ENCODE measurements around the gene SASH3.

Gene SASH3

DNA sequence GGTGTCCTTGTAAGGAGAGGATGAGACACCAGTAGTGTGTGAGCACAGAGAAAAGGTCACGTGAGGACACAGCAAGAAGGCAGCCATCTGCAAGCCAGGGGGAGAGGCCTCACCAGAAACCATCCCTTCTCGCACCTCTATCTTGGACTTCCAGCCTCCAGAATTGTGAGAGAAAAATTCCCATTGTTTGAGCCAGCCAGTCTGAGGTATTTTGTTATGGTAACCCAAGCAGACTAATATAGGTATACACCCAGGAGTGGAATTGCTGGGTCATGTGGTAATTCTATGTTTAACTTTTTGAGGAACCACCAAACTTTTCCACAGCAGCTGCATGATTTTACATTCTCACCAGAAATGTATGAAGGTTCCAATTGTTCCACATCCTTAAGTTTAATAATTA is 38.4 kb downstream of the SASH3 start:
- DNase-seq = no peak

DNA sequence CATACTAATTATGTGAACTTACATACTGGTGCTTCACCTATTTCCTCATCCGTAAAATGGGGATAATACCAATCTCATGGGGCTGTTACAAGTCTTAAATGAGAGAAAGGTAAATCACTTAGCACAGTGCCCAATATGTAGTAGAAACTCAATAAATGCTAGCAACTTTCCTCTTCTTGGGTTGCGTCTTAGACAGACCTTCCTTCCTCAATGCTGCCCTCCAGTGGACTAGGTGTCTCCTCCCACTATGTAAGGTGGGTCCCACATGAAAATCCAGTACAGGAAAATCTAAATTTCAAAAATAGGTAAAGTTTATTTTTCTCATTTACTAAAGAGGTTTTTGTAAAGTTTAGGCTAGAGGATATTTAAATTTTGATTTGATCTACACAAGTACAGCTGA is 43.4 kb downstream of the SASH3 start:
- peak; percentile 51 for DNase-seq

DNA sequence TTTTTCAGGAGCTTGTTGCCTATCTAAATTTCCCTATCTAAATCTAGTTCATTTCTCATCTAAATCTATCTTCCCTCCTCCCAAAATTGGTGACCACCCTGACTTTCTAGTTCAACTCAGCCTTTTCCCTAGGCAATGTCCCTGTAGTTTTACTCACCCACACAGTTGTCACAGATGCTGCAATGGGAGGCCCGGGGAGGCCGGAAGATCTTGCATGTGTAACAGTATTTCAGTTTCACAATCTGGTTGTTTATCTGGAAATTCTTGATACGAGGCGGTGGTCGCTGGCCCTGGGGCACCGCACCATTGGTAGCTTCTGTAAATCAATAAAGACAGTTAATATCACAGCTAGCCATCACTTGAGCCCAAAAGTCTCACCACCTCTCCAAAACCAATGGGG is 43.8 kb downstream of the SASH3 start:
- DNase-seq = no peak

DNA sequence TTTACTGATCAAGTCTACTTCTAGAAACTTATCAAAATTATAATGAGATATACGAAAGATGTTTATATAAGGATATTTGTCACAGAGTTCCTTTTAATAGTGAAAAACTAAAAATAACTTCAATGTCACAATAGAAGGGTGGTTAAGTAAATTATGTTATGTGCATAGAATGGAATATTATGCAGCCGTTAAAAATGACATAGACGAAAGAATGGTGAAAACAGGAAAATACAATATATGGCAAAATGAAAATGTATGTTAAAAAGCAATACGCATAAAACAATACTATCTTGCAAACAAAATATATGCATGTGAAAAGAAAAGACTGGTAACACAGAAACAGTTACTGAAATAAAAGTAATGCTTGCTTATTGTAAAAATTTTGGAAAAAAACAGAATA is 44.9 kb downstream of the SASH3 start:
- no peak for DNase-seq

DNA sequence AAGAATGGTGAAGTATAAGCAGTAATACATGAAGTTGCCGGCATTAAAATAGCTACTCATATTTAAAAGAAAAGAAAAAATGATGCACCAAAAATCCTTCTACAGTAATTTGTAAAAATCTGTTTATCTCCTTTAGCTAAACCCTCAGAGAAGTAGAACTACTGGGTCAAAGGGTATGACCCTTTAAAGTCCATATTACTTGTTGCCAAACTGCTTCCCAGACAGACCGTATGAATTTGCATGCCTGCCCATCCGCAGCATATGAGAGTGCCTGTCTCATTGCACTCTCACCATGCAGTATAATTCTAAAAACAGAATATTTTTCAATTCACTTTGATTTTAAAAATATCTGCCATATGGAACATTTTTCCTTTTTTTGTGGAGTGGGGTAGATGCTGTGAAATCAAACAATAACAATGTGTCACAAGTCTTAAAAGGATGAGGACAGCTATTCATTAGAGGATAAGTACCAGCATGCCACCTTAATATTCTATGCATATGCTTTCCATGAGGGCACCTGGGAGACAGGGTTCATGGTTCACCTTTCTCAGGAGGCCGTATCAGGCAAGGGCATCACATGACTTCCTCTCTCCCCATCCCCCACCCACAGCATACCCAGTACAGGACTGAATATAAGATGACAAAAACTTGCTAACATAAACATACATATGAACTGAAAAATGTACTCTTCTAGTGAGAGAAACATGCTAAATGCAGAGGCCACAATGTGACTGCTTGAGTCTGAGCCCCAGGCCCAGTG is 46.2 kb downstream of the SASH3 start:
- peak; percentile 6 for DNase-seq

DNA sequence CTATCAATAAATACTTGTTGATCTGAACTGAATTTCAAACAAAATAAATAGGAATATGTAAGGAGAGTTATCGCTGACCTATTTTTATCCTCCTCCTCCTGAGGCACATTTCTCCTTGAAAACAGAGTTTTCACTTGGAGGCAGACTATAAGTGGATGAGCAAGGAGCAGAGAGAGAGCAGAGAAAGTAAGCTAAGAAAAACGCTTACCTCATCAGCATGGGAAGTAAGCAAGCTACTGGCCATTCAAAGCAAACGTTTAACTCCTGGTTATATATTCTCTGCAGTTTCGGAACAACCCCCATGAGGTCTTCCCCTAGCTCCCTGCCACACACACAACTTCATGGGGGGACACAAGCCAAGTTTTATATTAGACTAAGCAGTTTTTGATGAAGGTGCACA is 50.7 kb downstream of the SASH3 start:
- DNase-seq = no peak

DNA sequence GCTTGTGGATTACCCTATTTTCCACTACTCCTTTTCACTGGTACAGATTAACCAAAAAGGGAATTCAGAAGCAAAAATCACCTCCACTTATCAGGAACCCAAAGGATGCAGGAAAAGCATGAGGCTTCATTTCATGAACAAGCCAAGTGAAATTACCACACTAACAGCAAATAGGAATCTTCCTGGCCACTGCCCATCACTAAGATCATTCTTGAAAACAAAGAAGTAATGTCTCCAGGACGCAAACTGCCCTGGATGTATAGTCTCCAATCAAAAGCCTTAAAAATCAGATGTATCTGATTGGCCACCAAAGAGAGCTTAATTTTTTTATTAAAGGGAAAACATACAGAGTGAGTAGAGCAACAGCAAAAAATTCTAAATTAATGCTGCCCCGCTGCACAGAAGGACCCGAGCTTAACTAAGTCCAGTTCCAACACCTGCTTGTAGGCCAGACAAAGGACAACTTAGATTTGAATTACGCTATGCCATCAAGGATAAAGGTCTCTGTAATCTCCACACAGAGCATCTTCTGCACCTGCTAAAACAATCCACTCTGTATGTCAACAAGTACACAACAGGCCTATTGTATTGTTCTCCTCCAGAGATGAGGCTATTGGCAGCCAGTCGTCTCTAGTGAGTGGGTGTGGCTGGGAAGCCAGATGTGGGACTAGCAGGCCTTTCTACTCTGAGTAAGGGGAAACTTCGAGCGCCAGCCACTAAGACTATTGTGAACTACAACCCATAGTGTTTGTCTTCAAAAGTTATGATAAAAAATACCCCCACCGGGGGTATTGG is 51.5 kb downstream of the SASH3 start:
- no peak for DNase-seq

DNA sequence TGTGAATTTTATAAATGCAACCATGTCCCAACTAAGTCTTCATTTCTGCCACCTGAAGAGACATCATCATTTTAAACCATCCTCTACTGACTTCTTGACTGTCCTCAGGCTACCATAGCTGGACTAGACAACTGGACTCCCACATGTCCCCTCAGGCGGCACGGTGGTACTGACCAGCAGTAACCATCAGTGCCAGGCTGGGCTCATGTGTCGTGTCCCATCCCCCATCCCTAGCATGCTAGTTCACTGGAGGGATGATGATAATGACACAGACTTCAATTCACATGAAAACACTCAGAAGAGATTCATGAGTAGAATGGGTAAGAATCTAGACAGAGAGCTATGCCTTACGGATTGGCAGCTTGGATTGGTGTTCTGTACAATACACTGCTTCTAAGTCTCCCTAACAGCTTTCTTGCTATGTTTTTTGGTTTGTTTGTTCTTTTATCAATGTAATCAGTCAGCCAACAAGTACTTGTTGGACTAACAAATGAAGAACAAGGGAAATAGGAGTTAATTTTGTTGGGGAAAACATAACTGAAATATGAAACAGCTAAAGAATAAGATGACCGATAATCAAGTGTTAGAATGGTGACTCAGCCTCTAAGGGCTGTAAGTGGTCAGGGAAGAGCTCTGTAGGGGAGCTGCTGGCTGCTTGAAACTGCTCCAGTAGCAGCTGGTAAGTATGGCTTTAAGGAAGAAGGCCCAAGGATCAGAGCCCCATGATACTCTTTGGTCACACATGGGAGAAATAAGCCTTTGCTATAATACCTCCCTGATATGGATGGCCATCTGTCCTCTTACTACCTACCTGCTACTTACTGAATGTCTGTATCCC is 53.6 kb downstream of the SASH3 start:
- DNase-seq = no peak

DNA sequence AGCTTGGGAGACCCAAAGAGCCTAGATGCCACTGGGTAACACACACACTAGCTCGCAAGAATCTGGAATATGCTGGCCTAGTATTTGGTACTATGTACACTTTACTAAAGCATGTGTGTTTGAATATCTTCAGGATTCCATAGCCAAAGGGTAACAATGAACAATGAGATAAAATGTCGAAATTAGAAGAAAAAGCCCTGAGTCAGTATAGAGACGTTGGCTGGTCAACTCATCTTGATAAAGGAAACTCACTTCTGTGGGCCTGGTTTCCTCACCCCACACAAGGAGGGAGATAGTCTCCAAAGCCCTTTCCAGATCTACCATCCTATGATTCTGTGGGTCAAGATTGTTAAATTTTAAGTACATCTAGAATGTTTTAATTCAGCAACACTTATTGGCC is 57.1 kb downstream of the SASH3 start:
- no peak for DNase-seq

DNA sequence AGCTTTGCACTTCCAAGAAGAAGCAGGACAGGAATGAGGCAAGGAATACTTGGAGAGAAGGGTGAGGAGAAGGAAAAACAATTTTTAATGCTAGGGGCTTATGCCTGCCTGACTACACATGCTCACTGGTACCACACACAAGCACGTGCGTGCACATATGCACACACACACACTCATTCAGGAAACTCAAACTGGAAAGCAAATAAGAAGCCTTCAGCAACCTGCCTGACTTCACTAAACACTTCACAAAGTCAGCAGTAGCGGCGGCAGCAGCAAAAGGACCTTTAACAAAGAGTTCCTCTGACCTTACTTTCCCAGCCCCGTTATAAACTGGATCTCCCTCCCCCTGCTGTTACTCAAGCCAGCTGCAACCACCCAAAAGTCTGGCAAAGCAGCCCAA is 60.6 kb downstream of the SASH3 start:
- no peak for DNase-seq

DNA sequence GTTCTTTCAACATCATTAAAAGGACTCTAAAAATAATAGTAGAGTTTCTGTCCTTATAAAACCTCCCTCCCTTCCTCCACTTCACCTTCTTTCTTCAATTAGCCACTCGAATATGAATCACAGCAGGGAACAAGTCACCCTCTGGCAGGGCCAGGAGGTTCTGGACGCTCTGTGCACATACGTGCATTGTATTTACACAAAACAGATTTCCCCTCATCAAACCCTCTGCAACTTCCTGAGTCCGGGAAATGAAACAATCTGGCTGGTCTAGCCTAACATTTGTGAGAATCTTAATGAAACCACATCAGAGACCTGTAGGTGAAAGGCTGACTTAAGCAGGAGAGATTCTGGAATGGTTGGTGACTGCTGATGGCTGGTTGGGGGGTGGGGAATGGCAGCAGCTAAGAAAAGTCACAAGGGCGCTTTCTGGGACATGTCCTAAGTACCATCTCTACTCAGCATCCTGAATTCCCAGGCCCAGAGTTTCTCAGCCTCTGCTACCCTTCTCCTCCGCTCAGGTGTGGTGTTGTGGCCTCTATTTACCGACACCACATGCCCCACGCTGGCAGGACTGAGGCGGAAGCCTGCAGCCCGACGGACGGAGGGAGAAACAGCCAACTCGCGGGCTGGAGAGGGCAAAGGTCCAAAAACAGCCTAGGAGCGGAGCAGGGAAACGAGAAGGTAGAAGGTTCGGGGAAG is 62.9 kb downstream of the SASH3 start:
- DNase-seq = no peak

DNA sequence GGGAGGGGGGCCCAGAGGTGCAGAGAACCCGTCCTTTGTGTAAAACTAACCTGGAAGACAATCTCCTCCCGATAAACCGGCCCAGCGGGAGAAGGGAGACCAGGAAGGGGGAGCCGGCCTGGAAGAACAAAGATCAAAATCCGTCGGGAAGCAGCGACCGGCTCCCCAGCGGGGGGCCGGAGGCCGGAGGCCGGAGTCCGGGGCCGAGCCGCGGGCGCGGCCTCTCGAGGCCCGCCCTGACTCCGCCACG is 63.4 kb downstream of the SASH3 start:
- DNase-seq = no peak

DNA sequence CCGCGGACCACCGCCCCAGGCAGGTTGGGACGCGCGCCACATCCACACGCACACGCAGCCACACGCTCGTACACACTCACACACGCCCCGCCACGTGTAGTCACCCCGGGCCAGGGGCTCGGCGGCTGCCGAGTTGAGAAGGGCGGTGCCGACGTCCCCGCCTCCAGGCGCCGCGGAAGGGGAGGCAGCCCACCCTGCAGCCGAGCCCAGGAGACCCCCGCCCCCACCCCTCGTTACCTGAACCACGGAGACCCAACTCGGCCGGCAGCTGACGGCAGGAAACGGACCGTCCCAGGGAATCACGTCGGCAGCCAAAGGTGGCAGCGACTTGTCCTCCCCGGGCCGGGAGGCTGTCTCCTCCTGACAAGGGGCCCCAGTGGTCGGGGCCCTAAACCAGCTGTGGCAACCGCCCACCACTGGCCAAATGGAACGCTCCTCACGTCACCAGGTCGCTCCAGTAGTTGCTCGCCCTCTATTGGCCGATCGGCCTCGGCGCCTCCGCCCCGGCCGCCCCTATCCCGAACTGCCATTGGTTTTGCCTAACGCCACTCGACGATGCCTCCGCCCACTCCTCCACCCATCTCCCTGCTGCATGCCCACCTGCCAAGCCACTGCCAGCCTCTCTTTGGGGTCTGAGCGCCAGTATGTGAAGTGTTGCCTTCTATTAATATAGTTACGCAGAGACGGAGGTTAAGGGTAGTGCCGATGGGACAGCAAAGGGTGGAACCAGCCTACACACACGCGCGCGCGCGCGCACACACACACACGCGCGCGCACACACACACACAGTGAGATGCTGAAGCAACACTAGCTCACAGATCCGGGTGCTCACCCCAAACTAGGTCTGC is 63.9 kb downstream of the SASH3 start, which contains the start of gene ZDHHC9:
Gene ZDHHC9, minus strand, starts transcription at position 428 of the 848 bp plus-strand sequence. CDS start 1,941 bp downstream, outside the sequence.
- DNase-seq = peak; percentile 79
